ENCODE measurements around the gene DQX1.
A peak's percentile ranks its signal among the peaks of the same experiment; 100 is the strongest.
"Not testable (repeated sequence)": the region's sequence is repeated elsewhere in the genome, so short reads cannot be mapped to it uniquely, and the experiment has no call there.

DQX1 gene

DNA sequence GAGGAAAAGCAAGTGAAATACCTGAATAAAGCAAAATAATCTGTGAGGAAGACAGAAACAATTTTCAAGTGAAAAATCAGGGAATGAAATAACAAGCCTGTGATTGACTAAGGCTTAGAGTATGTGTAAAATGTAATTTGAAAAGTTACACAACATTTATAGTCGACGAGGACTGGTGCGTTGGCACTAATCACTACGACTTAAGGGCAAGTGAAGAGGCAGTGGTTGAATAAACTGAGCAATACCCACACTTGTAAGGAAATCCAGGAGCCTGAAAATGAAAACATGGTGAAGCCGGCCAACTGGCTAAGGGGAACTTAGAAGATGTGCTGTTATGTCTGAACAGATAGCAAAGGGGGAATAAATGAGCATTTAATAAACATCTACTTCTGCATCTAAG, 41.9 kb upstream of the DQX1 start:
- H3K4me3 ChIP-seq (replicated peaks; ENCODE audit: low read depth, low read length): no peak overlapping the region
- TF ChIP-seq, protein P1, sequence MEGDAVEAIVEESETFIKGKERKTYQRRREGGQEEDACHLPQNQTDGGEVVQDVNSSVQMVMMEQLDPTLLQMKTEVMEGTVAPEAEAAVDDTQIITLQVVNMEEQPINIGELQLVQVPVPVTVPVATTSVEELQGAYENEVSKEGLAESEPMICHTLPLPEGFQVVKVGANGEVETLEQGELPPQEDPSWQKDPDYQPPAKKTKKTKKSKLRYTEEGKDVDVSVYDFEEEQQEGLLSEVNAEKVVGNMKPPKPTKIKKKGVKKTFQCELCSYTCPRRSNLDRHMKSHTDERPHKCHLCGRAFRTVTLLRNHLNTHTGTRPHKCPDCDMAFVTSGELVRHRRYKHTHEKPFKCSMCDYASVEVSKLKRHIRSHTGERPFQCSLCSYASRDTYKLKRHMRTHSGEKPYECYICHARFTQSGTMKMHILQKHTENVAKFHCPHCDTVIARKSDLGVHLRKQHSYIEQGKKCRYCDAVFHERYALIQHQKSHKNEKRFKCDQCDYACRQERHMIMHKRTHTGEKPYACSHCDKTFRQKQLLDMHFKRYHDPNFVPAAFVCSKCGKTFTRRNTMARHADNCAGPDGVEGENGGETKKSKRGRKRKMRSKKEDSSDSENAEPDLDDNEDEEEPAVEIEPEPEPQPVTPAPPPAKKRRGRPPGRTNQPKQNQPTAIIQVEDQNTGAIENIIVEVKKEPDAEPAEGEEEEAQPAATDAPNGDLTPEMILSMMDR (IDR thresholded peaks at IDR 0.05; ENCODE audit: low read depth, low read length, missing control alignments): no peak
- no peak for DNase-seq (ENCODE audit: extremely low read depth, low read depth)

DNA sequence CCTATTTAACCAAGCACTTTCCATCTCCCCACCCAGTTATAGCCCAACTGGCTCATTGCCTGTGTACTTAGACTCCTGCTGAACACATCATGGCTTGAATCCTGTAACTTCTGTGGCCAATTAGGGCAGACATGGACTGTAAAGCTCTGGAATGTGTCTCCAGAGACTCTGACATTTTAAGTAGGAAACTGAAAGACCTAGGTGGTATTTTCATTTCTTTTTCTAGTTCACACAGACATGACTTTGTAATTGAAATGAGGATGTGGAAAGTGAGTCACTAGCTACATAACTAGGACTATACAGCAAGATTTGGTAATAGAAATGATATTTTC, 40.7 kb upstream of the DQX1 start:
- TF ChIP-seq, protein P1 (IDR thresholded peaks at IDR 0.05; ENCODE audit: low read depth, low read length, missing control alignments): no peak
- DNase-seq (ENCODE audit: extremely low read depth, low read depth): peak; percentile 84
- H3K4me3 ChIP-seq (replicated peaks; ENCODE audit: low read depth, low read length): no peak overlapping the region

DNA sequence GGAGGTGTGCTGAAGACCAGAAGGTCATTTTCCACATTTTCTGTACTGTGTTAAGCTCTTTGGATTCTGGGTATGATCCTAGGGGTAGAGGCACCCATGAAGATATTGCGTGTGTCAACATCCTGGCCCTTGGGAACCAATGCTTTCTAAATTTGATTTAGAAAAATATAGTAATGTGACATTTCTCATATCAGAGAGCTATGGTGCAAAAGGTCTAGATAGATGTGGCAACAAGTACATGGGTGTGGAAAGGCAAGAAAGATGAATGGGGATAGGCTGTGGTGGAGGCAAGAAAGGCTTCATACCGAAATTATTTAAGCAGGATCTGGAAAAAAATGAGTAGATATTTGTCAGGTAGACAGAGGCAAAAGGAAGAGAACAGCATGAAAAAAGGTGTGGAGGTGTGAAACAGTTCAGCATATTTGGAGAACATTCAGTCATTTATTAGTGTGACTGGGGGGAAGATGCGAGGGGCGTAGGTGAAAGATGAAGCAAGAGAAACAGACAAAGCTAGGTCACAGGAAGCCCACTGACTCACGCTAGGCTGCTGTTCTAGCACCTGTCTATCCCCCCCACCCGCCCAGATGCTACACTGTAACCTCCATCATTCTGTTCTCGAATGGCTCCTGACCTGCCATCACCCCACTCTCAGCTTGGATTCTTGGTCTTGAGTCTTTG, 40.2 kb upstream of the DQX1 start:
- DNase-seq (ENCODE audit: extremely low read depth, low read depth): no peak
- TF ChIP-seq, protein P1 (IDR thresholded peaks at IDR 0.05; ENCODE audit: low read depth, low read length, missing control alignments): no peak
- H3K4me3 ChIP-seq (replicated peaks; ENCODE audit: low read depth, low read length): no peak overlapping the region

DNA sequence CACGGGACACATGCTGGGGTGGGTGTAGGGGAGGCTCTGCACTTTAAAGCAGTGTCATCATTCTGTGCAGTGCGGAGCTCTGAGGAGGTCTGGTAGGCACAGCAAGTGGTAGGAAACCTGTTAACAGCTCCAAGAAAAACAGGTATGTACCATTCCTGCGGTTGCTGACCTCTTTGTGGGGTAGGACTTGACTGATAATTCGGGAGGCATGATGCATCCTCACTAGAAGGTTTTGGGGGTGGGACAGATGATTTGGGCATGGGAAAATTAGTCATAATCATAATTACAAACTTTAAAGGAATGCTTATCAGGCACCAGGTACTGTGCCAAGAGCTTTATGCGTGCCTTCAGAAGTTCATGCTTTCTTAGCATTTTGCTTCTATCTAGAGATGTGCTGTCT, 38.2 kb upstream of the DQX1 start:
- no peak overlapping the region for H3K4me3 ChIP-seq (replicated peaks; ENCODE audit: low read depth, low read length)
- no peak for DNase-seq (ENCODE audit: extremely low read depth, low read depth)
- TF ChIP-seq, protein P1 (IDR thresholded peaks at IDR 0.05; ENCODE audit: low read depth, low read length, missing control alignments): no peak

DNA sequence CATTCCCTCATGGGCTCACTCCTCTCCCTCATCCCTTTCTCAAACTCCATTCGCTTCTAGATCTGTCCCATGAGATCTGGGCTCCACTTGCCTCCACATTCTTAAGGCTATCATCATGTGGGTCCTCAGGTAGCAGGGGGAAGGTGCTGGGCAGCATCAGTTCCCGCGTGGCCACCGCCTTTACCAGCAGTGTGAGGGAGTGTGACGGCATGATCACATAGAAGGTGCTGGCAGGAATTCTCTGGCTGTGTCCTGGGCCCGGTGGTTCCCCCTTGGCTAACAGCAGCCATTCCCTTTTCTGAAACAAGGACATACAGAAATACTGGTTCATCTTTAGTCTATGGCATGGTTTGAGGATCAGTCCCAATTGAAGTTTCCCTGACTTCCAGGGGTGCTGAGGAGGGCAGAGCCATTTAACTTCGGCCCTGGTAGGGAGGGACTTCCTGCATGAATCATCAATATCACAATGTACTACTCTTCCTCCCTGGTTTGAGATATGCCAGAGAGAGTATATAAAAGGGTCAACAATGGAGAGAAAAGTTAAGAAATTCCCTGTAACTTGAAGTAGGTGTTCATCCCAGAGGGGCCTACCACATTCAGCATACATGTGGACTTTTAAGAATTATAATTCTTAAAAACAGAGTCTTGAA, 36.2 kb upstream of the DQX1 start:
- no peak for DNase-seq (ENCODE audit: extremely low read depth, low read depth)

DNA sequence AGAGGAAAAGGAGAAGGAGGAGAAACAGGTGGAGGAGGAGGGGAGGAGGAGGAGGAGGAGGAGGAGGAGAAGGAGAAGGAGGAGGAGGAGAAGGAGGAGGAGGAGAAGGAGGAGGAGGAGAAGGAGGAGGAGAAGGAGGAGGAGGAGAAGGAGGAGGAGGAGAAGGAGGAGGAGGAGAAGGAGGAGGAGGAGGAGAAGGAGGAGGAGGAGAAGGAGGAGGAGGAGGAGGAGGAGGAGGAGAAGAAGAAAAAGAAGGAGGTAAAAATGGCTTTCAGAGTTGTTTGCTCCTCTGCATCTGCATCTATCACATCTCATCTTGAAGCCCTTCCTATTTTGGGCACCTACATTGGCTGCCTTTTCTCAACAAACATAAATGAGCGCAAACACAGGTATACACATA, 35.0 kb upstream of the DQX1 start:
- H3K4me3 ChIP-seq (replicated peaks; ENCODE audit: low read depth, low read length); DNase-seq (ENCODE audit: extremely low read depth, low read depth): not testable (repeated sequence)

More for the DNA sequence above, 36.2 kb upstream of the DQX1 start:
- no peak overlapping the region for H3K4me3 ChIP-seq (replicated peaks; ENCODE audit: low read depth, low read length)
- TF ChIP-seq, protein P1 (IDR thresholded peaks at IDR 0.05; ENCODE audit: low read depth, low read length, missing control alignments): no peak

DNA sequence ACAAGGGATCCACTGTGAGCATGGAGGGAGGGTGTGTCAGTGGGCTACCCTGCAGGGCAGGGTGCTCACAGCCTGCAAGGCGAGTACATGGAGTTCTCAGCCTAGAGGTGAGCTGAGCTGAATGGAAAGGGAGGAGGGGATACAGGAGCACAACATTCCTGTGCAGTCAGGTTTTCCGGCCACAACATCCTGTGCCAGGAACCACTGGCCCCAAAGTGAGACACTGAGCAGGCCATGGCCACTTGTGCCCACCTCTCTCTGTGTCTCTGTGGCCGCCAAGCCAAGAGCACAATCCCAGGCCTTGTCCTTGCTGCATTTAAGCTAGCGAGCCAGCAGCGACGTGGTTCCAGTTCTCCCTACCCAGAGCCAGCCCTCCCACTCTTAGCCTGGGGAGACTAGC, 34.6 kb upstream of the DQX1 start:
- no peak overlapping the region for H3K4me3 ChIP-seq (replicated peaks; ENCODE audit: low read depth, low read length)
- TF ChIP-seq, protein P1 (IDR thresholded peaks at IDR 0.05; ENCODE audit: low read depth, low read length, missing control alignments): no peak
- DNase-seq (ENCODE audit: extremely low read depth, low read depth): no peak
